ENCODE measurements around the gene TFAP2A.

The TFAP2A gene

DNA sequence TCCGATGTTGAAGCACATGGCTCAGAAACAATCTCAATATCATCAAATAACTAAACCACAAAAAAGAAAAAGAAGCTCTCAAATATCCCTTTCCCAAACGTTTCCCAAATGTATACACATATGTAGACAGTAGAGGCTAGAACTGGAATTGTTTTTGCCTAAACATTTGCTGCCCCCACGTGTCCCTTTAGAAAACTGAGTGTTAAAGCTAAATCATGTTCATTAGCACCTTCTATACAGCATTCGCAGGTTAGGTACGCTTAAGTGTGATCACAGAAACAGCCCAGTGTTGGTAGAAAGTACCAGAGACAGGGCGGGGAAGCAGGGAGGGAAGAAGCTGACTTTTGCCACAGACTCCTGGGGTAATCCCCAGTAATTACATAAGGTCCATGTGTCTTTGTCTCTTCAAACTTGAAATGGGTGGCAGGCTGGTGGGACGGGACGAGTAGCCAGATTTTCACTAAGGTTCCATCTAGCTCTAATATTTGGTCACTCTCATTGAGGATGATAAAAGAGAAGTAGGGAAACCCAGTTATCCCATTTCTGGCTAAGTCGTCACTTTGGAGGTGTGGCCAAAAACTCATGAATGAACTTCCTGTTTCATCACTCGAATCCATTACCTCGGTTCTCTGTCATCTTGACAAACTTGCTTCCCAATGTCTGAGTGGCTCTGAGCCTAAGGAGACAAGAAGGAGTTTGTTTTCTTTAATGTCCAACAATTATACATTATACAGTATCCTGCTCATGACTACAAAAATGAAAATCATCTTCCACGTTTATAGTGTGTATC, 15.0 kb upstream of the TFAP2A start:
- no peaks in the 10 kb centered on the region for H3K79me2 ChIP-seq (ENCODE audit: insufficient read depth, low read length)
- H3K4me3 ChIP-seq (ENCODE audit: low read depth, low read length, poor library complexity, severe bottlenecking): peak overlapping the region; percentile 44
- H3K9me2 ChIP-seq (ENCODE audit: low read depth, low read length): no peaks in the 10 kb centered on the region
- H4K20me1 ChIP-seq (ENCODE audit: insufficient read depth, low read length): no peaks in the 10 kb centered on the region
- H3K27ac ChIP-seq (ENCODE audit: low read depth, low read length, poor library complexity, severe bottlenecking): no peak overlapping the region
- H3K9me3 ChIP-seq (ENCODE audit: low read length): no peaks in the 10 kb centered on the region
- H3K4me1 ChIP-seq (ENCODE audit: insufficient read depth, low read length, severe bottlenecking): peaks cover 32% of the 10 kb centered on the region
- H3F3A ChIP-seq (ENCODE audit: insufficient read depth, low read length): peaks cover 6% of the 10 kb centered on the region; the same call in 1 of the 2 replicates
- peak overlapping the region; percentile 38; the same call in 1 of the 2 replicates for H3K9ac ChIP-seq (ENCODE audit: low read length)
- H3K27me3 ChIP-seq (ENCODE audit: insufficient read depth, low read length): no peaks in the 10 kb centered on the region
- TF ChIP-seq EZH2 (IDR thresholded peaks at IDR 0.05; ENCODE audit: borderline replicate concordance, low read length): no peak
- TF ChIP-seq, protein P1, sequence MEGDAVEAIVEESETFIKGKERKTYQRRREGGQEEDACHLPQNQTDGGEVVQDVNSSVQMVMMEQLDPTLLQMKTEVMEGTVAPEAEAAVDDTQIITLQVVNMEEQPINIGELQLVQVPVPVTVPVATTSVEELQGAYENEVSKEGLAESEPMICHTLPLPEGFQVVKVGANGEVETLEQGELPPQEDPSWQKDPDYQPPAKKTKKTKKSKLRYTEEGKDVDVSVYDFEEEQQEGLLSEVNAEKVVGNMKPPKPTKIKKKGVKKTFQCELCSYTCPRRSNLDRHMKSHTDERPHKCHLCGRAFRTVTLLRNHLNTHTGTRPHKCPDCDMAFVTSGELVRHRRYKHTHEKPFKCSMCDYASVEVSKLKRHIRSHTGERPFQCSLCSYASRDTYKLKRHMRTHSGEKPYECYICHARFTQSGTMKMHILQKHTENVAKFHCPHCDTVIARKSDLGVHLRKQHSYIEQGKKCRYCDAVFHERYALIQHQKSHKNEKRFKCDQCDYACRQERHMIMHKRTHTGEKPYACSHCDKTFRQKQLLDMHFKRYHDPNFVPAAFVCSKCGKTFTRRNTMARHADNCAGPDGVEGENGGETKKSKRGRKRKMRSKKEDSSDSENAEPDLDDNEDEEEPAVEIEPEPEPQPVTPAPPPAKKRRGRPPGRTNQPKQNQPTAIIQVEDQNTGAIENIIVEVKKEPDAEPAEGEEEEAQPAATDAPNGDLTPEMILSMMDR (IDR thresholded peaks at IDR 0.05; ENCODE audit: low read length): peak; percentile 91
- H3K4me2 ChIP-seq (ENCODE audit: low read length): peak overlapping the region; percentile 63
- H3K36me3 ChIP-seq (ENCODE audit: insufficient read depth, low read length): no peaks in the 10 kb centered on the region
- peak overlapping the region; percentile 53; the same call in 1 of the 2 replicates for H2AFZ ChIP-seq (ENCODE audit: low read length)

DNA sequence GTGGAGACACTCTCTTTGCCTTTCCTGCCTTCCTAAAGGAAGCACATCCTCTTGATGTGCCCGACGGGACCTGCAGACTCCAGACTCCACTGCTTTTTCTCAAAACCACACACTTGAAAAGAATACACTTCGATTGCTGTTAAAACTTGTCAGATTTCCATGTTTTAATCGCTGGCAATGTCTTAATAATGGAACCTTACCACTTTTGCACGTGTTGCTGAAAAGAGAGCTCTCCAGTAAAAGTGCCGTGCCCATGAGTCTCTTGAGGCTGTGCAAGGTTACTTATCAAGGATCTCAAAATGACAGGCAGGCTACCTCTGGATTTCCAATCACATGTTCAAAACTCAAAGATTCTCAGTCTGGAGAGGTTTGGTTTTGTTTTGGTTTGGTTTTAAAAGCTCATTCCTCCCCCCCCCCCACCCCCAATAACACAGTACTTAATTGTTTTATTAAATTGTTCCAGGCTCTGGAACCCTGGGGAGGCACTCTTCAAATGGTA, 12.0 kb upstream of the TFAP2A start:
- Histone ChIP-seq H3K9me3 (ENCODE audit: low read length) (no peaks in the 10 kb centered on the region), H3F3A (ENCODE audit: insufficient read depth, low read length) (peaks cover 6% of the 10 kb centered on the region; the same call in 1 of the 2 replicates), H3K27ac (ENCODE audit: low read depth, low read length, poor library complexity, severe bottlenecking) (no peak overlapping the region), H3K9me2 (ENCODE audit: low read depth, low read length) (no peaks in the 10 kb centered on the region), H3K4me2 (ENCODE audit: low read length) (peak overlapping the region; percentile 82), H2AFZ (ENCODE audit: low read length) (peak overlapping the region; percentile 95), H3K36me3 (ENCODE audit: insufficient read depth, low read length) (no peaks in the 10 kb centered on the region), H3K9ac (ENCODE audit: low read length) (peak overlapping the region; percentile 62), H3K27me3 (ENCODE audit: insufficient read depth, low read length) (no peaks in the 10 kb centered on the region), H3K4me1 (ENCODE audit: insufficient read depth, low read length, severe bottlenecking) (peaks cover 36% of the 10 kb centered on the region), H4K20me1 (ENCODE audit: insufficient read depth, low read length) (no peaks in the 10 kb centered on the region), H3K79me2 (ENCODE audit: insufficient read depth, low read length) (no peaks in the 10 kb centered on the region), H3K4me3 (ENCODE audit: low read depth, low read length, poor library complexity, severe bottlenecking) (peak overlapping the region; percentile 55)
- TF ChIP-seq EZH2 (IDR thresholded peaks at IDR 0.05; ENCODE audit: borderline replicate concordance, low read length): no peak
- TF ChIP-seq, protein P1 (IDR thresholded peaks at IDR 0.05; ENCODE audit: low read length): no peak

DNA sequence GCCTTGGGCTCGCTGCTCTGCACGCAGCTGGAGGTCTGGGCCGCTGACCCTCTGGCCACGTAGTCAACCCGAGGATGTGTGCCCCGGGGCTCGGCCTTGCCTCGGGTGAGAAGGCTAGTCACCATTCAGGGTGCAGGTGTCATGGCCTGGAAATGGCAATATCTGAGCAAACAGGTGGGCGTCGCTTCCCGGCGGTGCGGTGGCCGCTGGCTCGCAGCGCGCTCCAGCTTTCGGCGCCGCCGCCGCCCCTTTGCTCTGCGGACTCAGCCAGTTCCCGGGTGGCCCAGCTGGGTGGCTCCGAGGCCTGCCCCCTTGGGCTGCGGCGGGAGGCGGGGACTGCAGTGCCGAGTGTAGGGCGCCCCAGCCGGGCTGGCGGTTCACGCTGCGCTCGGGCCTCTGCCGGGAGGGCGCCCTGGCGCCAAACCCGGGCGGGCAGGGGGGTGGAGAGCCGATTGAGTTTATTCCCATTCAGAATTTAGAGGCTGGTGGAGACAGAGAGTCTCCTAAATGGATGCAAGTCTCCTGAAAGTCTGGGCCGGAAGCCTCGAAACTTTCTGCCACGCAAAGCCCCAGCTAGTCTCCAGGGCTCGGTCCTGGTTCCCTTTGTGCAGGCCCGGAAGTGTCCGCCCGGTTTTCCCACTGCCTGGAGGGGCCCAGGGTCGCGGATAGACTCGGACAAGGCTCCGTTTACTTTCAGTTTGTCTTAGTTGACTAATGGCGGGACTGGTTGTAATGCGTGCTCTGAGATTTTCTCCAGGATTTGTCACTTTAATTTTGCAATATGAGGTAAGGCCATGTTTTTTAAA, 11.3 kb upstream of the TFAP2A start:
- TF ChIP-seq, protein P1 (IDR thresholded peaks at IDR 0.05; ENCODE audit: low read length): peak; percentile 26; the same call in 1 of the 2 replicates
- no peak for TF ChIP-seq EZH2 (IDR thresholded peaks at IDR 0.05; ENCODE audit: borderline replicate concordance, low read length)
- Histone ChIP-seq H3K27me3 (ENCODE audit: insufficient read depth, low read length) (no peaks in the 10 kb centered on the region), H3K4me1 (ENCODE audit: insufficient read depth, low read length, severe bottlenecking) (peaks cover 36% of the 10 kb centered on the region), H3K4me3 (ENCODE audit: low read depth, low read length, poor library complexity, severe bottlenecking) (peak overlapping the region; percentile 55), H3K36me3 (ENCODE audit: insufficient read depth, low read length) (no peaks in the 10 kb centered on the region), H3K4me2 (ENCODE audit: low read length) (peak overlapping the region; percentile 82), H4K20me1 (ENCODE audit: insufficient read depth, low read length) (no peaks in the 10 kb centered on the region), H3K9ac (ENCODE audit: low read length) (peak overlapping the region; percentile 62), H3K9me3 (ENCODE audit: low read length) (no peaks in the 10 kb centered on the region), H2AFZ (ENCODE audit: low read length) (peak overlapping the region; percentile 95), H3K27ac (ENCODE audit: low read depth, low read length, poor library complexity, severe bottlenecking) (no peak overlapping the region), H3K79me2 (ENCODE audit: insufficient read depth, low read length) (no peaks in the 10 kb centered on the region), H3K9me2 (ENCODE audit: low read depth, low read length) (no peaks in the 10 kb centered on the region), H3F3A (ENCODE audit: insufficient read depth, low read length) (peaks cover 6% of the 10 kb centered on the region; the same call in 1 of the 2 replicates)
